ENCODE data around the gene RCHY1.

- TF ChIP-seq TAF1 (IDR thresholded peaks at IDR 0.05; ENCODE audit: borderline replicate concordance, low read depth, low read length) (no peak), POLR2A (IDR thresholded peaks at IDR 0.05; ENCODE audit: low read depth, low read length) (no peak)
Measured at GRCh38 chr4:75490155-75490554, 24.0 kb downstream of the RCHY1 start.

Measured in GM12892 (cell line).